ENCODE results near the gene TRA2A.

DNA sequence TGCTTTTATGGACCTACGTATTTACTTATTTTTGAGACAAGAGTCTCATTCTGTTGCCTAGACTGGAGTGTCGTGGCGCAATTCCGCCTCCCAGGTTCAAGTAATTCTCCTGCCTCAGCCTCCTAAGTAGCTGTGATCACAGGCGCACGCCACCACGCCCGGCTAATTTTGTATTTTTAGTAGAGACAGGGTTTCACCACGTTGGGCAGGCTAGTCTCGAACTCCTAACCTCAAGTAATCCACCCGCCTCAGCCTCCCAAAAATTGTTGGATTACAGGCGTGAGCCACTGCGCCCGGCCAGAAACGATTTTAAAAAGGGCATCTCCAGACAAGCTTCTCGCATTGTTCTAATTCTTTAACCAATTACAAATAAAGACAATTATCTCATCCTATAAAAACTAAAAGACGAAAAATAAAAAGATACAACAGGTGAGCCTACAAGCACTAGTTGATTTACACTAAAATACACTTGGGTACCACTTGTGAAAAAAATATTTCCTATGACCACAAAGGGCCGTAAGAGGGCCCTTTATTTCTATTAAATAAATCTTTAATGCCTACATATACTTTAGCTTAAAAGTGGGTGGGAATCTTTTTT lies 2.4 kb downstream of the TRA2A start:
- TF ChIP-seq EZH2 (IDR thresholded peaks at IDR 0.05) (no peak), POLR2AphosphoS5 (IDR thresholded peaks at IDR 0.05; ENCODE audit: borderline replicate concordance, low read depth, low read length) (no peak), FOXP2 (optimal IDR thresholded peaks at IDR 0.05; ENCODE audit: control extremely low read depth, extremely low read length, insufficient read depth) (no peak)
